Neural progenitor cell (in vitro differentiated cells): Measurements from ENCODE around the gene ADCY5. TPM values are rescaled to one million over a fixed set of nuclear protein-coding genes. Genes with fewer than 3 reads are reported as not detected.

ENCODE experiments used
- DNase-seq: peaks from one replicate; pipeline ENCODE4 v3.0.0-alpha.2; 2016; ENCODE audit warnings: low spot score
- H2AFZ ChIP-seq: fragments of 200-600 bp; sonication (generic); replicated peaks from 2 replicates; pipeline ENCODE4 v1.6.1; 2016; ENCODE audit warnings: antibody characterized with exemption
- H3F3A ChIP-seq: fragments of 200-600 bp; sonication (generic); 2 replicates; pipeline ENCODE4 v1.6.1; 2016; ENCODE audit warnings: antibody characterized with exemption, low read depth
- H3K27ac ChIP-seq: fragments of 200-600 bp; sonication (generic); 2 replicates; pipeline ENCODE4 v1.5.1; 2016; ENCODE audit warnings: mild to moderate bottlenecking
- H3K27me3 ChIP-seq: fragments of 200-600 bp; sonication (generic); 2 replicates; pipeline ENCODE4 v1.6.1; 2016; ENCODE audit warnings: mild to moderate bottlenecking, moderate library complexity
- H3K36me3 ChIP-seq: fragments of 200-600 bp; sonication (generic); 2 replicates; pipeline ENCODE4 v1.5.1; 2016
- H3K4me1 ChIP-seq: fragments of 200-600 bp; sonication (generic); 2 replicates; pipeline ENCODE4 v1.6.1; 2016; ENCODE audit warnings: mixed run types
- H3K4me2 ChIP-seq: fragments of 200-600 bp; sonication (generic); 2 replicates; pipeline ENCODE4 v1.6.1; 2016
- H3K4me3 ChIP-seq: fragments of 200-600 bp; sonication (generic); 2 replicates; pipeline ENCODE4 v1.5.1; 2016
- H3K79me2 ChIP-seq: fragments of 200-600 bp; sonication (generic); 2 replicates; pipeline ENCODE4 v1.6.1; 2016; ENCODE audit warnings: low read depth
- H3K9ac ChIP-seq: fragments of 200-600 bp; sonication (generic); 2 replicates; pipeline ENCODE4 v1.6.1; 2016
- H3K9me3 ChIP-seq: fragments of 200-600 bp; sonication (generic); 2 replicates; pipeline ENCODE4 v1.5.1; 2016; ENCODE audit warnings: low read depth
- H4K20me1 ChIP-seq: fragments of 200-600 bp; sonication (generic); 2 replicates; pipeline ENCODE4 v1.6.1; 2016; ENCODE audit warnings: low read depth
- H3K27ac Mint-ChIP-seq: 3 replicates; pipeline ENCODE4 v1.8.0; 2021; ENCODE audit warnings: mixed read lengths
- H3K27me3 Mint-ChIP-seq: 2 replicates; pipeline ENCODE4 v1.8.0; 2022; ENCODE audit warnings: low read depth, mild to moderate bottlenecking, inconsistent platforms, moderate library complexity, mixed read lengths; ENCODE audit not compliant: insufficient read depth
- H3K36me3 Mint-ChIP-seq: 3 replicates; pipeline ENCODE4 v1.8.0; 2021; ENCODE audit warnings: mixed read lengths
- H3K4me1 Mint-ChIP-seq: 3 replicates; pipeline ENCODE4 v1.8.0; 2021; ENCODE audit warnings: mixed read lengths
- H3K4me3 Mint-ChIP-seq: 3 replicates; pipeline ENCODE4 v1.8.0; 2021; ENCODE audit warnings: mild to moderate bottlenecking, moderate library complexity, mixed read lengths
- H3K9me3 Mint-ChIP-seq: 3 replicates; pipeline ENCODE4 v1.8.0; 2020; ENCODE audit warnings: mixed read lengths
- CTCF ChIP-seq: fragments of 200-600 bp; sonication (generic); IDR thresholded peaks from 2 replicates; pipeline ENCODE4 v1.5.1; 2017; ENCODE audit warnings: antibody characterized with exemption, mild to moderate bottlenecking
- EZH2 ChIP-seq: fragments of 200-600 bp; sonication (generic); IDR thresholded peaks from 2 replicates; pipeline ENCODE4 v1.6.1; 2017; ENCODE audit warnings: antibody characterized with exemption, mild to moderate bottlenecking, moderate library complexity
- EZH2phosphoT487 ChIP-seq: fragments of 200-600 bp; sonication (generic); IDR thresholded peaks from 2 replicates; pipeline ENCODE4 v1.6.1; 2017; ENCODE audit warnings: antibody characterized with exemption
- total RNA-seq: library from RNA; depleted of rRNA; stranded (reverse); fragments of >200 nt; gene quantifications from 2 replicates; pipeline ENCODE4 v1.2.3, GENCODE V29; 2015; ENCODE audit warnings: low replicate concordance

The ADCY5 gene
- total RNA-seq, 1 donor from 2014 or later = 1.6 TPM

DNA sequence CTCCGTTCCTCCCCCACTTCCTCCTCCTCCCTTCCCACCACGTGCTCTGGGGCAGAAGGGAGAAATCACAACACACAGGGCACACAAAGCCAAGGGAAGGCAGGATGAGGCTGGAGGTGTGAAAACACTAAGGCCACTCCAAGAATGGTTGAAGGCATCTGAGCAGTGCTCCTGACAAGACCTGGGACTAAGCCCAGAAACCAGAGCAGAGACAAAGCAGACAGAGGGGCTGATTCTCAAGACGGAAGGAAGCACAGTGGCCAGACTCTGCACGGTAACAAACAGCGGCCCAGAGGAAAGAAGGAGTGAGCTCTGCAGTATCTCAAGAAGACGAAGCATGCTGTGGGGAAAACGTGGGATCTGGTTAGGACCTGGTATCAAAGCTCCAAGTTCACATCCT lies 78.1 kb downstream of the ADCY5 start:
- Histone ChIP-seq H3K27ac (no peak overlapping the region), H3K9ac (no peak overlapping the region), H3K4me1 (no peaks in the 10 kb centered on the region), H3K4me2 (no peak overlapping the region), H3F3A (no peaks in the 10 kb centered on the region), H3K4me3 (no peak overlapping the region), H3K36me3 (no peaks in the 10 kb centered on the region), H3K79me2 (no peaks in the 10 kb centered on the region), H4K20me1 (no peaks in the 10 kb centered on the region), H2AFZ (no peak overlapping the region), H3K27me3 (no peaks in the 10 kb centered on the region), H3K9me3 (no peaks in the 10 kb centered on the region)
- Mint-ChIP-seq H3K27me3 (no peaks in the 10 kb centered on the region), H3K36me3 (no peaks in the 10 kb centered on the region), H3K4me1 (peaks cover 2% of the 10 kb centered on the region), H3K9me3 (no peaks in the 10 kb centered on the region), H3K4me3 (no peak overlapping the region), H3K27ac (no peak overlapping the region)
- no peak for DNase-seq
- TF ChIP-seq CTCF = no peak
- TF ChIP-seq EZH2phosphoT487 = no peak
- TF ChIP-seq EZH2 = no peak

DNA sequence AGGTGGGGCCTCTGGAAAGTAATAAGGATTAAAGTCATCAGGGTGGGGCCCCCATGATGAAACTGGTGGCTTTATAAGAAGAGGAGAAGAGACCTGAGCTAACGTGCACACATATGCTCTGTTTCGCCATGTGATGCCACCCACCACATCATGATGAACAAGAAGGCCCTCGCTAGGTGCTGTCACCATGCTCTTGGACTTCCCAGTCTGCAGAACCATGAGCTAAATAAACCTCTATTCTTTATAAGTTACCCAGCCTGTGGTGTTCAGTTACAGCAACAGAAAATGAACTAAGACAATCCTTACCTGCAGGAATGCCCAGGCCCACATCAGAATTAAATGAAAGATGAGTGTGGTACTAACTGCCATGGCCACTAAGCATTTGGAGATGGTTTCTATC lies 79.8 kb downstream of the ADCY5 start:
- DNase-seq = no peak
- Histone ChIP-seq H3K79me2 (no peaks in the 10 kb centered on the region), H3K4me2 (no peak overlapping the region), H3K4me1 (no peaks in the 10 kb centered on the region), H2AFZ (no peak overlapping the region), H4K20me1 (no peaks in the 10 kb centered on the region), H3K36me3 (no peaks in the 10 kb centered on the region), H3K27me3 (no peaks in the 10 kb centered on the region), H3K9me3 (no peaks in the 10 kb centered on the region), H3K9ac (no peak overlapping the region), H3F3A (no peaks in the 10 kb centered on the region), H3K27ac (no peak overlapping the region), H3K4me3 (no peak overlapping the region)
- TF ChIP-seq EZH2 (no peak), EZH2phosphoT487 (no peak), CTCF (no peak)
- Mint-ChIP-seq H3K27me3 (no peaks in the 10 kb centered on the region), H3K4me1 (no peaks in the 10 kb centered on the region), H3K36me3 (no peaks in the 10 kb centered on the region), H3K4me3 (no peak overlapping the region), H3K9me3 (no peaks in the 10 kb centered on the region), H3K27ac (no peak overlapping the region)

DNA sequence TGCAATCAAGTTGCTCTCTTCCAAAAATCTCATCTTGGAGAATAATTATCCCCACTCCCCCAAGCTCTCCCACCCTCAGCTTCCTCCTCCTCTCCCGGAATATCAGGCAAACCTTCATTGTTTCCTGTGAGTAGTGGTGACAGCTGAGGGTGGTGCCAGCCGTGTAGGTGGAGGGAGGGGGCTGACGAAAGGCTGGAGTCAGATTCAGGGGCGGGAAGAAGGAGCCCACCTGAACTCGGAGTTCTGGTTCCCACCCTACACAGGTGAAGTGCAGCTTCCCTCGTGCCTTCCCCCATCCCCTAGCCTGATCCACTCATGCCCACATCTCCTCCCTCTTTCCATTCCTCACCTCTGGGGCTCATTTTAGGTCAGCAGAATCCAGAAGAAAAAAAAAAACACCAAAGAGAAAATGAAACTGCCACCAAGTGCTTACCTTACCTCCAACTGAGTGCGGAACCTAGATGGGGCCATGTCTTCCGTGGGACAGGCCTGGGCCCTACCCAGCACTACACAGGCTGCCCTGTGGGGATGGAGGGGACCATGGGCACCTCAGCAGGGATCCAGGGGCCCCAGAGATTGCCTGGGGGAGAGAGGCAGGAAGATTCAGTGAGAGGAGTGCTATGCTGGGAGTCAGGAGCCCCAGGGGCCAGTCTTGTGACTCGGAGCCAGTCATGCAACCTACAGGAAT lies 81.3 kb downstream of the ADCY5 start:
- H3K4me3 Mint-ChIP-seq = no peak overlapping the region
- H3K4me1 Mint-ChIP-seq = no peaks in the 10 kb centered on the region

More for the DNA sequence above, 81.3 kb downstream of the ADCY5 start:
- H4K20me1 ChIP-seq = no peaks in the 10 kb centered on the region
- Mint-ChIP-seq H3K27me3 (no peaks in the 10 kb centered on the region), H3K36me3 (no peaks in the 10 kb centered on the region), H3K9me3 (no peaks in the 10 kb centered on the region), H3K27ac (no peak overlapping the region)
- no peak overlapping the region for H3K27ac ChIP-seq
- no peak for TF ChIP-seq EZH2phosphoT487
- TF ChIP-seq EZH2 = no peak
- no peak for TF ChIP-seq CTCF
- no peak overlapping the region for H3K4me2 ChIP-seq
- DNase-seq = no peak
- no peaks in the 10 kb centered on the region for H3F3A ChIP-seq
- H3K4me3 ChIP-seq = no peak overlapping the region
- H3K36me3 ChIP-seq = no peaks in the 10 kb centered on the region
- H3K9me3 ChIP-seq = no peaks in the 10 kb centered on the region
- no peak overlapping the region for H3K9ac ChIP-seq
- no peaks in the 10 kb centered on the region for H3K27me3 ChIP-seq
- no peaks in the 10 kb centered on the region for H3K79me2 ChIP-seq
- H2AFZ ChIP-seq = no peak overlapping the region
- no peaks in the 10 kb centered on the region for H3K4me1 ChIP-seq
